OCI-LY1 (cell line): ENCODE results near the gene NFE2L1.

Experiments
- H2AFZ ChIP-seq: fragments of 200-600 bp; sonication (generic), shearing (Covaris generic); 2 replicates; pipeline ENCODE4 v1.6.0; 2014; ENCODE audit warnings: antibody characterized with exemption, mild to moderate bottlenecking, low read length
- H3F3A ChIP-seq: fragments of 200-600 bp; sonication (generic), shearing (Covaris generic); 2 replicates; pipeline ENCODE4 v1.6.0; 2014; ENCODE audit warnings: mild to moderate bottlenecking, antibody characterized with exemption, low read length, moderate library complexity; ENCODE audit not compliant: insufficient read depth
- H3K27ac ChIP-seq: fragments of 200-600 bp; sonication (generic); 2 replicates; pipeline ENCODE4 v1.5.1; 2014; ENCODE audit warnings: low read length, mixed run types, mild to moderate bottlenecking, low read depth; ENCODE audit not compliant: poor library complexity, severe bottlenecking
- H3K27me3 ChIP-seq: fragments of 200-600 bp; sonication (generic); 2 replicates; pipeline ENCODE4 v1.6.0; 2014; ENCODE audit warnings: antibody characterized with exemption, mild to moderate bottlenecking, low read length, moderate library complexity; ENCODE audit not compliant: insufficient read depth
- H3K36me3 ChIP-seq: fragments of 200-600 bp; sonication (generic); 2 replicates; pipeline ENCODE4 v1.6.1; 2014; ENCODE audit warnings: mild to moderate bottlenecking, antibody characterized with exemption, low read length, moderate library complexity, mixed read lengths; ENCODE audit not compliant: insufficient read depth
- H3K4me1 ChIP-seq: fragments of 200-600 bp; sonication (generic); 2 replicates; pipeline ENCODE4 v1.5.1; 2014; ENCODE audit warnings: mild to moderate bottlenecking, low read length, moderate library complexity; ENCODE audit not compliant: insufficient read depth, severe bottlenecking
- H3K4me2 ChIP-seq: fragments of 200-600 bp; sonication (generic), shearing (Covaris generic); 2 replicates; pipeline ENCODE4 v1.6.1; 2014; ENCODE audit warnings: low read length
- H3K4me3 ChIP-seq: fragments of 200-600 bp; sonication (generic); 2 replicates; pipeline ENCODE4 v1.5.1; 2014; ENCODE audit warnings: low read length, low read depth, mild to moderate bottlenecking, mixed read lengths; ENCODE audit not compliant: poor library complexity, severe bottlenecking
- H3K79me2 ChIP-seq: fragments of 200-600 bp; shearing (Covaris generic); 2 replicates; pipeline ENCODE4 v1.6.1; 2016; ENCODE audit warnings: mixed run types, low read length, mixed read lengths; ENCODE audit not compliant: insufficient read depth
- H3K9ac ChIP-seq: fragments of 200-600 bp; sonication (generic), shearing (Covaris generic); 2 replicates; pipeline ENCODE4 v1.6.1; 2014; ENCODE audit warnings: mild to moderate bottlenecking, low read length, mixed read lengths
- H3K9me2 ChIP-seq: fragments of 200-600 bp; sonication (generic), shearing (Covaris generic); 2 replicates; pipeline ENCODE4 v1.6.1; 2014; ENCODE audit warnings: low read depth, mild to moderate bottlenecking, low read length, mixed read lengths
- H3K9me3 ChIP-seq: fragments of 200-600 bp; shearing (Covaris generic); 2 replicates; pipeline ENCODE4 v1.6.1; 2014; ENCODE audit warnings: low read length, mixed read lengths
- H4K20me1 ChIP-seq: fragments of 200-600 bp; sonication (generic), shearing (Covaris generic); 2 replicates; pipeline ENCODE4 v1.6.0; 2016; ENCODE audit warnings: mild to moderate bottlenecking, low read length; ENCODE audit not compliant: insufficient read depth
- CTCF ChIP-seq: fragments of 200-600 bp; sonication (generic), shearing (Covaris generic); IDR thresholded peaks from 2 replicates; pipeline ENCODE4 v1.5.1; 2017; ENCODE audit warnings: mild to moderate bottlenecking, antibody characterized with exemption, low read length, moderate library complexity, mixed read lengths
- EZH2 ChIP-seq: fragments of 200-600 bp; sonication (generic), shearing (Covaris generic); IDR thresholded peaks from 2 replicates; pipeline ENCODE4 v1.8.0; 2017; ENCODE audit warnings: borderline replicate concordance, mixed run types, mild to moderate bottlenecking, antibody characterized with exemption, low read length, moderate library complexity, mixed read lengths

The NFE2L1 gene

GRCh38 chr17:48004983-48005382, 43.2 kb upstream of the NFE2L1 start:
- TF ChIP-seq CTCF = no peak
- TF ChIP-seq EZH2 = no peak

GRCh38 chr17:48006936-48007709, 41.0 kb upstream of the NFE2L1 start:
- Histone ChIP-seq H3K9me3 (no peaks in the 10 kb centered on the region), H3K4me2 (no peak overlapping the region), H3K79me2 (no peaks in the 10 kb centered on the region), H2AFZ (no peak overlapping the region), H3K27me3 (no peaks in the 10 kb centered on the region; the same call in 1 of the 2 replicates), H3K27ac (no peak overlapping the region), H3F3A (no peaks in the 10 kb centered on the region), H3K4me1 (peaks cover 18% of the 10 kb centered on the region), H3K36me3 (no peaks in the 10 kb centered on the region), H3K9me2 (no peaks in the 10 kb centered on the region), H4K20me1 (no peaks in the 10 kb centered on the region), H3K4me3 (no peak overlapping the region), H3K9ac (no peak overlapping the region)
- TF ChIP-seq CTCF (no peak), EZH2 (no peak)

More at GRCh38 chr17:48004983-48005382, 43.2 kb upstream of the NFE2L1 start:
- no peaks in the 10 kb centered on the region for H3K9me2 ChIP-seq
- H3K4me1 ChIP-seq = peaks cover 8% of the 10 kb centered on the region
- no peaks in the 10 kb centered on the region for H3K79me2 ChIP-seq
- no peaks in the 10 kb centered on the region for H3F3A ChIP-seq
- no peaks in the 10 kb centered on the region for H4K20me1 ChIP-seq
- no peak overlapping the region for H2AFZ ChIP-seq
- H3K27ac ChIP-seq = no peak overlapping the region
- no peak overlapping the region for H3K9ac ChIP-seq
- no peak overlapping the region for H3K4me3 ChIP-seq
- no peaks in the 10 kb centered on the region for H3K36me3 ChIP-seq
- H3K9me3 ChIP-seq = no peaks in the 10 kb centered on the region
- H3K4me2 ChIP-seq = no peak overlapping the region
- H3K27me3 ChIP-seq = no peaks in the 10 kb centered on the region; the same call in 1 of the 2 replicates

- Histone ChIP-seq H4K20me1 (no peaks in the 10 kb centered on the region), H3K27me3 (peaks cover 3% of the 10 kb centered on the region; the same call in 1 of the 2 replicates), H3K4me3 (no peak overlapping the region), H3K4me1 (peaks cover 13% of the 10 kb centered on the region), H3K4me2 (no peak overlapping the region), H3K9me2 (no peaks in the 10 kb centered on the region), H3K27ac (no peak overlapping the region), H2AFZ (no peak overlapping the region), H3K9ac (no peak overlapping the region), H3K79me2 (no peaks in the 10 kb centered on the region), H3F3A (no peaks in the 10 kb centered on the region), H3K9me3 (no peaks in the 10 kb centered on the region), H3K36me3 (no peaks in the 10 kb centered on the region)
- no peak for TF ChIP-seq CTCF
- no peak for TF ChIP-seq EZH2
Observed at GRCh38 chr17:48010193-48010592, 38.0 kb upstream of the NFE2L1 start.
